Measurements from ENCODE around the gene FNIP1.

FNIP1 gene

DNA sequence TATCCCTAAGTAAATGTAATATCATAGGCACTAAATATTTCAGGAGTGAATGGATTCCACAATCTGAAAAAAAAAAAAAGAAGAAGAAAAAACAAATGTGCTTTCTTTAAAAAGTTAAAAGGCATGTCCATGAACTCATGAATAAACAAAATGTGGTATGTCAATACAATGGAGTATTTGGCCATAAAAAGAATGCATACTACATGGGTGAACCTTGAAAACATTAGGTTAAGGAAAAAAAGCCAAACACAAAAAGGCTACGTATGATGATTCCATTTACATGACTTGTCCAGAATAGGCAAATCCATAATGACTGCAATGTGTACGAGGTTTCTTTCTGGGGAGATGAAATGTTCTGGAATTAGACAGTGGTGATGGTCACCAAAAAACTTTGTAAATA lies 45.3 kb downstream of the FNIP1 start:
- no peak for DNase-seq
- Histone ChIP-seq H3K27me3 (replicated peaks; ENCODE audit: insufficient read depth, low read length) (no peaks in the 10 kb centered on the region), H3K9me2 (replicated peaks; ENCODE audit: insufficient read depth, low read length) (no peaks in the 10 kb centered on the region), H3K27ac (ENCODE audit: low read length) (no peak overlapping the region), H3K4me3 (ENCODE audit: low read length) (no peak overlapping the region), H3F3A (ENCODE audit: insufficient read depth, low read length) (no peaks in the 10 kb centered on the region), H2AFZ (ENCODE audit: low read length) (no peak overlapping the region), H3K9me3 (replicated peaks; ENCODE audit: insufficient read depth, low read length) (no peaks in the 10 kb centered on the region), H3K4me2 (ENCODE audit: low read depth, low read length) (no peak overlapping the region), H3K4me1 (ENCODE audit: low read length) (peaks cover 9% of the 10 kb centered on the region; the same call in 1 of the 2 replicates), H4K20me1 (ENCODE audit: insufficient read depth, low read length) (no peaks in the 10 kb centered on the region; the same call in none of the 2 replicates), H3K9ac (ENCODE audit: low read length) (no peak overlapping the region), H3K79me2 (ENCODE audit: low read length) (peaks cover 97% of the 10 kb centered on the region), H3K36me3 (replicated peaks; ENCODE audit: insufficient read depth, low read length) (no peaks in the 10 kb centered on the region)
- TF ChIP-seq EZH2phosphoT487 (IDR thresholded peaks at IDR 0.05; ENCODE audit: low read length) (no peak), CTCF (IDR thresholded peaks at IDR 0.05; ENCODE audit: low read length) (no peak), EZH2 (optimal IDR thresholded peaks at IDR 0.05; ENCODE audit: low read depth, low read length) (no peak)

- peaks cover 96% of the 10 kb centered on the region for H3K79me2 ChIP-seq (ENCODE audit: low read length)
Observed at GRCh38 chr5:131749723-131750470, 46.9 kb downstream of the FNIP1 start.

DNA sequence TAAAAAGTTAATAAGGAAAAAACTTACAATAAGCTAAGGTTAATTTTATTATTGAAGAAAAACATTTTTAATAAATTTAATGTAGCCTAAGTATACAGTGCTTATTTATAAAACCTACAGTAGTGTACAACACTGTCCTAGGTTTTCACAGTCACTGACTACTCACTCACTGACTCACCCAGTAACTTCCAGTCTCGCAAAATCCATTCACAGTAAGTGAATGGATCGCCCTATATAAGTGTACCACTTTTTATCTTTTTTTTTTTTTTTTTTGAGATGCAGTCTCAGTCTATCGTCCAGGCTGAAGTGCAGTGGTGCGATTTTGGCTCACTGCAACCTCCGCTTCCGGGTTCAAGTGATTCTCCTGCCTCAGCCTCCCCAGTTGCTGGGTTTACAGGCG lies 47.7 kb downstream of the FNIP1 start:
- no peak for DNase-seq
- Histone ChIP-seq H2AFZ (ENCODE audit: low read length) (no peak overlapping the region), H4K20me1 (ENCODE audit: insufficient read depth, low read length) (no peaks in the 10 kb centered on the region; the same call in none of the 2 replicates), H3K79me2 (ENCODE audit: low read length) (peaks cover 92% of the 10 kb centered on the region), H3K36me3 (replicated peaks; ENCODE audit: insufficient read depth, low read length) (no peaks in the 10 kb centered on the region), H3K4me2 (ENCODE audit: low read depth, low read length) (no peak overlapping the region), H3K27me3 (replicated peaks; ENCODE audit: insufficient read depth, low read length) (no peaks in the 10 kb centered on the region), H3K9ac (ENCODE audit: low read length) (no peak overlapping the region), H3K4me1 (ENCODE audit: low read length) (peaks cover 8% of the 10 kb centered on the region; the same call in 1 of the 2 replicates), H3F3A (ENCODE audit: insufficient read depth, low read length) (no peaks in the 10 kb centered on the region), H3K4me3 (ENCODE audit: low read length) (no peak overlapping the region), H3K9me3 (replicated peaks; ENCODE audit: insufficient read depth, low read length) (no peaks in the 10 kb centered on the region), H3K9me2 (replicated peaks; ENCODE audit: insufficient read depth, low read length) (no peaks in the 10 kb centered on the region), H3K27ac (ENCODE audit: low read length) (no peak overlapping the region)
- TF ChIP-seq EZH2phosphoT487 (IDR thresholded peaks at IDR 0.05; ENCODE audit: low read length): no peak
- no peak for TF ChIP-seq EZH2 (optimal IDR thresholded peaks at IDR 0.05; ENCODE audit: low read depth, low read length)
- TF ChIP-seq CTCF (IDR thresholded peaks at IDR 0.05; ENCODE audit: low read length): no peak

More at GRCh38 chr5:131749723-131750470, 46.9 kb downstream of the FNIP1 start:
- Histone ChIP-seq H3K27ac (ENCODE audit: low read length) (no peak overlapping the region), H3K4me2 (ENCODE audit: low read depth, low read length) (no peak overlapping the region), H3K9ac (ENCODE audit: low read length) (no peak overlapping the region), H3K36me3 (replicated peaks; ENCODE audit: insufficient read depth, low read length) (no peaks in the 10 kb centered on the region), H4K20me1 (ENCODE audit: insufficient read depth, low read length) (no peaks in the 10 kb centered on the region; the same call in none of the 2 replicates), H3F3A (ENCODE audit: insufficient read depth, low read length) (no peaks in the 10 kb centered on the region), H2AFZ (ENCODE audit: low read length) (no peak overlapping the region), H3K9me3 (replicated peaks; ENCODE audit: insufficient read depth, low read length) (no peaks in the 10 kb centered on the region), H3K9me2 (replicated peaks; ENCODE audit: insufficient read depth, low read length) (no peaks in the 10 kb centered on the region), H3K4me3 (ENCODE audit: low read length) (no peak overlapping the region), H3K27me3 (replicated peaks; ENCODE audit: insufficient read depth, low read length) (no peaks in the 10 kb centered on the region), H3K4me1 (ENCODE audit: low read length) (peaks cover 8% of the 10 kb centered on the region; the same call in 1 of the 2 replicates)
- no peak for DNase-seq
- no peak for TF ChIP-seq EZH2phosphoT487 (IDR thresholded peaks at IDR 0.05; ENCODE audit: low read length)
- no peak for TF ChIP-seq CTCF (IDR thresholded peaks at IDR 0.05; ENCODE audit: low read length)
- TF ChIP-seq EZH2 (optimal IDR thresholded peaks at IDR 0.05; ENCODE audit: low read depth, low read length): no peak
